Endothelial cell of hepatic sinusoid (primary cell): ENCODE data around the gene NUMB.
"Not testable (repeated sequence)": the region's sequence is repeated elsewhere in the genome, so short reads cannot be mapped to it uniquely, and the experiment has no call there.

Experiments
- in situ Hi-C: cut with HindIII; loops from 2 replicates; pipeline ENCODE4 v1.10.0; 2017; ENCODE audit warnings: low sequenced_read_pairs

The NUMB gene

GRCh38 chr14:73369428-73369827, 88.9 kb downstream of the NUMB start:
- in situ Hi-C loops, result no loop called here

GRCh38 chr14:73368616-73369015, 89.7 kb downstream of the NUMB start:
- in situ Hi-C loops, result no loop called here

- in situ Hi-C loops, result no loop called here
These were observed 92.6 kb downstream of the NUMB start for GRCh38 chr14:73365727-73366126.

GRCh38 chr14:73364559-73364958, 93.8 kb downstream of the NUMB start:
- in situ Hi-C loops, result no loop called here

- in situ Hi-C loops, result no loop called here
These were observed 98.9 kb downstream of the NUMB start for GRCh38 chr14:73359445-73359844.

- in situ Hi-C loops, result no loop called here
These were observed 100.2 kb downstream of the NUMB start for GRCh38 chr14:73358187-73358586.

- in situ Hi-C loops, result not testable (repeated sequence)
These were observed 109.3 kb downstream of the NUMB start for GRCh38 chr14:73349091-73349490.

- in situ Hi-C loops, result no loop called here
These were observed 114.0 kb downstream of the NUMB start for GRCh38 chr14:73344319-73344718.

- in situ Hi-C loops, result no loop called here
These were observed 115.7 kb downstream of the NUMB start for GRCh38 chr14:73342670-73343069.

GRCh38 chr14:73339846-73340595, 118.3 kb downstream of the NUMB start:
- in situ Hi-C loops, result no loop called here

- in situ Hi-C loops, result no loop called here
These were observed 119.1 kb downstream of the NUMB start for GRCh38 chr14:73339206-73339605.

- in situ Hi-C loops, result no loop called here
These were observed 119.8 kb downstream of the NUMB start for GRCh38 chr14:73338551-73338950.

GRCh38 chr14:73333031-73333430, 125.3 kb downstream of the NUMB start:
- in situ Hi-C loops, result no loop called here

GRCh38 chr14:73325630-73326299, 132.6 kb downstream of the NUMB start:
- in situ Hi-C loops, result no loop called here

- in situ Hi-C loops, result no loop called here
These were observed 133.3 kb downstream of the NUMB start for GRCh38 chr14:73325063-73325462.

GRCh38 chr14:73324533-73324932, 133.8 kb downstream of the NUMB start:
- in situ Hi-C loops, result loop anchor here (5.0 kb wide), 1 partner anchor 68 kb away; no protein-coding TSS in a partner anchor

GRCh38 chr14:73323896-73324399, 134.4 kb downstream of the NUMB start:
- in situ Hi-C loops, result loop anchor here (5.0 kb wide), 1 partner anchor 68 kb away; no protein-coding TSS in a partner anchor

GRCh38 chr14:73313151-73313550, 145.2 kb downstream of the NUMB start:
- in situ Hi-C loops, result no loop called here

GRCh38 chr14:73312687-73313086, 145.7 kb downstream of the NUMB start:
- in situ Hi-C loops, result no loop called here

GRCh38 chr14:73311708-73312030, 146.7 kb downstream of the NUMB start:
- in situ Hi-C loops, result no loop called here

GRCh38 chr14:73309207-73309606, 149.1 kb downstream of the NUMB start:
- in situ Hi-C loops, result not testable (repeated sequence)

- in situ Hi-C loops, result no loop called here
These were observed 151.1 kb downstream of the NUMB start for GRCh38 chr14:73307261-73307660.
